NCI-H2227 treated with DMSO at 0.1 percent for 48 hours (cell line): Measurements from ENCODE around the gene C1orf226.

ENCODE experiments used
- DNase-seq: peaks from one replicate; lab custom pipeline; 2025; lab: John Stamatoyannopoulos, UW

The C1orf226 gene

GRCh38 chr1:162384601-162385279 lies 3.2 kb downstream of the C1orf226 start:
- no peak for DNase-seq

GRCh38 chr1:162385280-162385623 lies 3.7 kb downstream of the C1orf226 start:
- DNase-seq: no peak

- DNase-seq: no peak
Measured at GRCh38 chr1:162385702-162386101, 4.2 kb downstream of the C1orf226 start.

DNA sequence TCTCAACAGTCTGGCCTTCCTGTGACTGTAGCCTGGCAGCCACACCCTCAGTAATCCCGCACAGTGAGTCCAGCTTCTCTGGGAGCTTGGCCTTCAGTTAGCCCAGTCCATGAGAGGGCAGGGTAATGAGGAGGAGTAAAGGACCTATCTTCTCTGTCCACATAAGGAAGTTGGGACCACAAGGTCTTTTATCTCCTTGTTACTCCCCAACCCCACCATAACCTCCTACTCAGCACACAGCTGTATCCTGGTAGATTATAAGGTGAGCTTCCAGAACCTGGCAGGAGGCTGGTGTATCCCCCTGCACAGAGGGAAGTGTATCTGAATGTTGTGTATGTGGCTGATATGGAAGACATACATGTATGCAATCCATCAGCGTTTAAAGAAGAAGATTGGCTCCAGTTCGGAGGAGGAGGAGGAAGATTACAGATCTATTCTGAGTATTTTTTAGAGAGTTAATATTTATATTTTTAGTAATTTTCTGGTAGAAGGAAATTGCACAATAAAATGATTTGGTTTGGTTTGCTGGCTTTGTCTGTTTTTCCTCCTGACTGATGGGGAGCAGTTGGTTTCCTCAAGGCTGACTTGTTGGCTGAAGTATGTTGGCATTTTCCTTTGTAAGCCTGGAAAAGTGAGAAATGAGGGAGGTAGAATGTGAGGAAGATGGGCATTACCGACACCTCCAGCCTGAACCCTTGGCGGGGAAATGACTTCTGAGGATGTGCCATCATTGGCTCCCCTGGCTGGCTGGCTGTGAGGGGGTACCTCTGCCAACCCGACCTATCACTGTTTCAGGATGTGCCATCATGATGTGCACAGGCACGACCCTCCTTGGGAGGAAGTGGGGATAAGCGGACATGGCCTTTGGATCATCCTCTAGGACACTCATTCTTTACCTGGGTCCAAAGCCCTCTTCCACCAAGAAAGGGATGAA lies 5.0 kb downstream of the C1orf226 start:
- no peak for DNase-seq

GRCh38 chr1:162387226-162388082 lies 5.9 kb downstream of the C1orf226 start:
- no peak for DNase-seq

DNA sequence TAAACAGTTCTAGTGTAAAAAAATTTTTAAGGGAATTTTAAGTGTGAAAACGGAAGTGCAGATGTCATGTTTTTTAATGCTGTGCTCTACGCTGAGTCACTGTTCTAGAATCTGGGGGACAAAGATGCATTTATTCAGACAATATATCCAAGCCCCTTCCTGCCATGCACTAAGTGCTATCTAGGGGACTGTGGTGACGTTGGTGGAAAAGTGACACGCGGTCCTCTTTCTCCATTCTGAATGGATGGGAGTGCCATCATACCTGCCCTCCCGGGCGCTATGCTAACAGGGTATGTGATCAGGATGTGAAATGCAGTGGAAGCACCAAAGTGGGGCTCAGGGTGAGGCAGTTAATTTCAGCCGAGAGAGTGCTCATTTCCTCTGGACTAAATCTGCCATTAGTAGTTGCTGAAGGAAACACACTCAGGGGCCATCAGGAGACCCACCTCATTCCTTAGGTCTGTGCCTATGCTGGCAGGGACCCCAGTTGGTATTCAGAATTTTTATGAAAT lies 6.6 kb downstream of the C1orf226 start:
- DNase-seq: no peak

GRCh38 chr1:162388615-162389014 lies 7.1 kb downstream of the C1orf226 start:
- no peak for DNase-seq

DNA sequence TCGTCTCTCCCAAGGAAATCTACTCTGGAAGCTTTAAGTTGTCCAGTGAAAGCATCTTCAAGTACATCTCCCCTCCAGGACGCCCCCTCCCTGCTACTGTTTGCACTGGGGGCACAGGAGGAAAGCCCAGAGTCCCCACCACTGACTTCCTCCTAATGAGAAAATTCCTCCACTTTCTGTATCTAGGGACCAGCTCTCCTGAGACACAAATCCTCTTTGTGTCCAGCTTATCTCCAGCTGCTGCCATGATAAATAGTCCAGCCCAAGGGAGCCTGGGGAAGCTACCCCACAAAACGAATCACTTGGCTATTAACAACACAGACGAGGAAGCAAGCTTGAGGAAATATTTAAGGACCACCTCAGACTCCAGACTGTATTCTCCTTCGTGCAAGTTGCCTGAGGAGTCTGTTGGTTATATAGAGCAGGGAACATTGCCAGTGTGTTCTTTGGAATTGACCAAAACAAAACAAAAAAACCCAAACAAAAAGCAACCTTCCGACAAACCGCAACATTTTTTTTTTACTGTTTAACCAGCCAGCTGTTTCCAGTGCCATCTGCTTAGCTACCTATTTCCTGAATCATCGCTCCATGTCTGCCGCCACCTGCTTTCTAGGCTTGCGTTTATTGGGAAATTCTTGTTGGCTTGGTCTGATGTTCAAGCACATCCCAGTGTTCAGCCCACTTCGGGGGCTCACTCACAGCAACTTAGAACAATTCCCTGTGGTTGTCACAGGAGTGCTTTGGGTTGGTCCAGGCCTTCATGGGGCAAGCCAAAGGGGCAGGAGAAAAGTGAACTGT lies 7.7 kb downstream of the C1orf226 start:
- DNase-seq: no peak

- DNase-seq: no peak
Measured at GRCh38 chr1:162389971-162390370, 8.4 kb downstream of the C1orf226 start.

GRCh38 chr1:162390396-162391185 lies 9.1 kb downstream of the C1orf226 start:
- DNase-seq: no peak

GRCh38 chr1:162391790-162392563 lies 10.4 kb downstream of the C1orf226 start:
- DNase-seq: peak; percentile 46

GRCh38 chr1:162396201-162396906 lies 14.8 kb downstream of the C1orf226 start:
- DNase-seq: no peak

- DNase-seq: no peak
Measured at GRCh38 chr1:162397039-162397448, 15.5 kb downstream of the C1orf226 start.

GRCh38 chr1:162397943-162398560 lies 16.5 kb downstream of the C1orf226 start:
- DNase-seq: no peak

GRCh38 chr1:162398999-162399580 lies 17.6 kb downstream of the C1orf226 start:
- no peak for DNase-seq

GRCh38 chr1:162400790-162401355 lies 19.3 kb downstream of the C1orf226 start:
- no peak for DNase-seq

GRCh38 chr1:162404550-162405160 lies 23.1 kb downstream of the C1orf226 start:
- no peak for DNase-seq
